Vagina (tissue), 2 donors: ENCODE data around the gene NLGN1. TPM values are rescaled to one million over a fixed set of nuclear protein-coding genes. Genes with fewer than 3 reads are reported as not detected.

Experiments used
- DNase-seq, 2 donors: peaks; one replicate each; pipeline ENCODE4 v3.0.0-alpha.2; 2017; ENCODE audit errors: extremely low spot score in 2 of 2
- H3K27ac ChIP-seq: fragments of 200-600 bp; sonication (generic); one replicate; pipeline ENCODE4 v1.5.1; 2019
- H3K27me3 ChIP-seq: fragments of 200-600 bp; sonication (generic); one replicate; pipeline ENCODE4 v1.5.1; 2019
- H3K36me3 ChIP-seq, 2 donors: fragments of 200-600 bp; sonication (generic); one replicate each; pipeline ENCODE4 v1.5.1; 2017 to 2019
- H3K4me1 ChIP-seq: fragments of 200-600 bp; sonication (generic); one replicate; pipeline ENCODE4 v1.5.1; 2019
- H3K4me3 ChIP-seq, 2 donors: fragments of 200-600 bp; sonication (generic); 1 replicate in 1 of 2; 2 replicates in 1 of 2; pipeline ENCODE4 v1.5.1; 2016 to 2019
- H3K9me3 ChIP-seq: fragments of 200-600 bp; sonication (generic); one replicate; pipeline ENCODE4 v1.5.1; 2019
- POLR2A ChIP-seq, 2 donors: fragments of 450-650 bp; IDR thresholded peaks; one replicate each; pipeline ENCODE4 v1.6.1; 2017; ENCODE audit warnings: antibody characterized with exemption in 2 of 2, mild to moderate bottlenecking in 2 of 2, moderate library complexity in 2 of 2
- POLR2AphosphoS5 ChIP-seq, 2 donors: sonication (generic); formaldehyde crosslinking; IDR thresholded peaks; one replicate each; pipeline ENCODE4 v1.9.0; 2017; ENCODE audit warnings: antibody characterized with exemption in 2 of 2, mild to moderate bottlenecking in 2 of 2, low read depth in 1 of 2; ENCODE audit not compliant: insufficient read depth in 1 of 2
- intact Hi-C: fragments of 100-400 bp; cut with DNase I; formaldehyde crosslinking; loops from one replicate; pipeline ENCODE4 v1.15.1; 2023
- total RNA-seq: library from RNA; depleted of rRNA; stranded (reverse); fragments of >200 nt; gene quantifications from one replicate; pipeline ENCODE4 v1.2.3, GENCODE V29; 2016
- TF ChIP-seq, protein P1 (sequence below), 3 experiments: fragments of 450-650 bp in 2 of 3; fragments of 200-600 bp in 1 of 3; sonication (generic) in 1 of 3; IDR thresholded peaks; one replicate each; pipeline ENCODE4 v1.5.1; 2017 to 2019; ENCODE audit warnings: antibody characterized with exemption in 3 of 3, mild to moderate bottlenecking in 2 of 3, moderate library complexity in 2 of 3

The NLGN1 gene
- total RNA-seq, 1 donor from 2014 or later, result 4.7 TPM

DNA sequence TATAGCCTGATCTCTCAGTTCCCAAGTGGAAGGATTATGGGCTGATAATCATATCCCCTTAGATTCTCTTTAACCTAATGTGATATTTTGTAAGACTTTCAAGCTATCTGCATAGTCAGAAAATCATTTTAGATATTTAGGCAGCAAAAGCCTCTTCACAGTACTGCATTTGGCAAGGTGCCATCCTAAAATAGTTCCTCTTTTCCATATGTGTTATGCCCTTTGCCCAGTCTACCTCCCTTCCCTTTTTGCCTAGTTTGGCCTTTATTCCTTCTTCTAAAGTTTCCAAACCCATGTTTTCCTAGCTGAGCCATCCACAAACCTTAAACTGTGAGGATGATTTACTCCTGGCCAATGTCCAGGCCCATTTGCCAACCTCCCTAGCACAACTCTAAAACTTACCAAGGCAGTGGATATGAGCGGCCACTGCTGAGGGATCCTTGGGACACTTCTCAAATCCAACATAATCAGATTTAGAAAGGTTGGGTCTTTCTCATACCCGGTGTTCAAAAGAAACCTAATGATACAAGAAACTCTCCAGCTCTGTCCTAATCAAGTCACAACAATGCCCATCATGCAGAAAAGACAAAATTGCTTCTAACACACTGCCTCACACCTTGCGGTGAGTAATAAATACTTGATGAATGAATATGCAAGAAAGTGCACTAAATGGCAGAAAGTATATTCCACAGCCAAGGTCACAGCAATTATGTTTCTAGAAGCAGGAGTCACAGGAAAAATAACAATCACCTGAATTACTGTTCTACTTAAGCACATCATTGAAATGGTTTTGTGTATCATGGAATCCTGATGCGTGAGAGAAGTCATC, 493.9 kb downstream of the NLGN1 start:
- no peaks in the 10 kb centered on the region for H3K27me3 ChIP-seq
- no peak for DNase-seq
- TF ChIP-seq, protein P1, sequence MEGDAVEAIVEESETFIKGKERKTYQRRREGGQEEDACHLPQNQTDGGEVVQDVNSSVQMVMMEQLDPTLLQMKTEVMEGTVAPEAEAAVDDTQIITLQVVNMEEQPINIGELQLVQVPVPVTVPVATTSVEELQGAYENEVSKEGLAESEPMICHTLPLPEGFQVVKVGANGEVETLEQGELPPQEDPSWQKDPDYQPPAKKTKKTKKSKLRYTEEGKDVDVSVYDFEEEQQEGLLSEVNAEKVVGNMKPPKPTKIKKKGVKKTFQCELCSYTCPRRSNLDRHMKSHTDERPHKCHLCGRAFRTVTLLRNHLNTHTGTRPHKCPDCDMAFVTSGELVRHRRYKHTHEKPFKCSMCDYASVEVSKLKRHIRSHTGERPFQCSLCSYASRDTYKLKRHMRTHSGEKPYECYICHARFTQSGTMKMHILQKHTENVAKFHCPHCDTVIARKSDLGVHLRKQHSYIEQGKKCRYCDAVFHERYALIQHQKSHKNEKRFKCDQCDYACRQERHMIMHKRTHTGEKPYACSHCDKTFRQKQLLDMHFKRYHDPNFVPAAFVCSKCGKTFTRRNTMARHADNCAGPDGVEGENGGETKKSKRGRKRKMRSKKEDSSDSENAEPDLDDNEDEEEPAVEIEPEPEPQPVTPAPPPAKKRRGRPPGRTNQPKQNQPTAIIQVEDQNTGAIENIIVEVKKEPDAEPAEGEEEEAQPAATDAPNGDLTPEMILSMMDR (IDR thresholded peaks at IDR 0.05), result no peak
- no peak for TF ChIP-seq POLR2A (IDR thresholded peaks at IDR 0.05)
- H3K9me3 ChIP-seq, result no peaks in the 10 kb centered on the region
- H3K4me1 ChIP-seq, result no peaks in the 10 kb centered on the region
- intact Hi-C loops, result no loop called here
- no peaks in the 10 kb centered on the region for H3K36me3 ChIP-seq
- no peak overlapping the region for H3K27ac ChIP-seq
- H3K4me3 ChIP-seq, result no peak overlapping the region

DNA sequence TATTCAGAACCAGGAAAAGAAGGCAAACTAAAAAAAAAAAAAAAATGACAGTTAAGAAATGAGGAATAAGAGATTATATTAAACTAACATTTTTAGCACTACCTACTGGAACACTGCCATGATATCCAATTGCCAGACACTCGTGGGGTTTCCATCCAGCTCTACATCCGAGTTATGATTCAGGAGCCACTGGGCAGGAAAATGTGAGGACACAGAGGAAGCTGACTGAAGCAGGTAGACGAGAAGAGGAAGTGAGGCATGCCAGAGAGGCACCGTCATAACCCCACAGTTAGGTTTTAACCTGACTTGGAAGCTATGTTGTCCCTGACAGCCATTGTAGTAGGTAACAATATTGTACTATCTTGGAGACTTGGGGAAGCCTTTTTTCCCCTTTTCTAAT, 495.0 kb downstream of the NLGN1 start:
- Histone ChIP-seq H3K36me3 (no peaks in the 10 kb centered on the region), H3K4me1 (no peaks in the 10 kb centered on the region), H3K4me3 (no peak overlapping the region), H3K27ac (no peak overlapping the region), H3K9me3 (no peaks in the 10 kb centered on the region), H3K27me3 (no peaks in the 10 kb centered on the region)
- intact Hi-C loops, result no loop called here
- TF ChIP-seq POLR2A (IDR thresholded peaks at IDR 0.05) (no peak), POLR2AphosphoS5 (IDR thresholded peaks at IDR 0.05; ENCODE audit: insufficient read depth in 1 of 2, low read depth in 1 of 2) (no peak)
- TF ChIP-seq, protein P1 (IDR thresholded peaks at IDR 0.05), result no peak
- no peak for DNase-seq

DNA sequence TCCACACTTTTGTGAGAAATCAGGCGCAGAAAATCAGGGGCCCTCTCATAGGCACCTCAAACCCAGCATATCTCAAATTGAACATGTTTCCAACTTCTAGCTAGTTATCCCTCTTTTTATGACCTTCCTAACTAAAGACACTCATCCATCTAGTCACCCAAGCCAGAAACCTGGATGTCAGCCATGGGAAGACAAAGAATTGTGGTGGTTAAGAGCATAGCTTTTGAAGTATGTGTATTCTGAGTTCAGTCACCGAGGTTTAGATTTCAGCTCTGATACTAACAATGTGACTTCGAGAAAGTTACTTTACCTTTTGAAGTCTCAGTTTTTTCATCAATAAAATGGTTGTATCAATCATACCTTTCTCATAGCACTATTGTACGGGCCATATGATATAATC, 495.5 kb downstream of the NLGN1 start:
- intact Hi-C loops, result no loop called here
- H3K4me3 ChIP-seq, result no peak overlapping the region
- TF ChIP-seq POLR2A (IDR thresholded peaks at IDR 0.05) (no peak), POLR2AphosphoS5 (IDR thresholded peaks at IDR 0.05; ENCODE audit: insufficient read depth in 1 of 2, low read depth in 1 of 2) (no peak)
- TF ChIP-seq, protein P1 (IDR thresholded peaks at IDR 0.05), result no peak
- H3K9me3 ChIP-seq, result no peaks in the 10 kb centered on the region
- H3K36me3 ChIP-seq, result no peaks in the 10 kb centered on the region
- no peaks in the 10 kb centered on the region for H3K4me1 ChIP-seq
- H3K27ac ChIP-seq, result no peak overlapping the region
- H3K27me3 ChIP-seq, result no peaks in the 10 kb centered on the region
- no peak for DNase-seq

DNA sequence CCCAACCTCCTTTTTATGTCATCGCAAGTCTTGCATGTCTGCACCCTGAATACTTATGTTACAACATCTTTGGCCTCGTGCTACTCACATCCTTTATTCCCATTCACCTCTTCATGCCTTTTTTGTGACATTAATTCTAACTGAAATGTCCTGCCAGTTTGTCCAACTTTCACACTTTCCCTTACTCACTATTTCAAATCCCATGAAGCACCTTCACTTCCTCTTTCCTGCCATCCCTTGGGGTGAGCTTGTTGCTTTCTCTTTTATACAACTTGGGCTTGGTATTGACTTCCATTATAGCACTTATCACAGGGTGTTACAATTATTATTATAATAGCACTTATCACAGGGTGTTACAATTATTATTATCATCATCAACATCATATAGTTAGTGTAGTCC, 496.3 kb downstream of the NLGN1 start:
- DNase-seq, result no peak
- Histone ChIP-seq H3K27me3 (no peaks in the 10 kb centered on the region), H3K4me1 (no peaks in the 10 kb centered on the region), H3K27ac (no peak overlapping the region), H3K9me3 (no peaks in the 10 kb centered on the region), H3K36me3 (no peaks in the 10 kb centered on the region), H3K4me3 (no peak overlapping the region)
- TF ChIP-seq, protein P1 (IDR thresholded peaks at IDR 0.05), result no peak
- intact Hi-C loops, result no loop called here

DNA sequence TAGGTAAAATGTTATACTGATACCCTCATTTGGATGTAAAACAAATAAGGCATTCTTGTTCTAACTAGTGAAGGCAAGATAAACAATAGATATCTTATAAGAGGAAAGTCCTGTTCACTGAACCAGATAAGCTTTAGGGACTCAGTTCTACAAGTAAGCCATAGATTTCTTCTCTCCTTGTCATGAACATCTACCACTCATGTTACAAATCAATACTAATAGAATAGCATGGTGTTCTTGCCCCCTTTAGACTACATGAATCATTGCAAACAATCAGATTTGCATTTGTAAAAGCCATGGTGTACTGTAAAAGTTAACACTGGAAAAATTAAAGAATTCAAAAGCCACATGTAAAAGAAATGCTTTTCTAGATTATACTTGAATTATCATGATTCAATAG, 500.1 kb downstream of the NLGN1 start:
- no peak for TF ChIP-seq POLR2AphosphoS5 (IDR thresholded peaks at IDR 0.05; ENCODE audit: insufficient read depth in 1 of 2, low read depth in 1 of 2)
- TF ChIP-seq, protein P1 (IDR thresholded peaks at IDR 0.05), result no peak
- TF ChIP-seq POLR2A (IDR thresholded peaks at IDR 0.05), result no peak
- DNase-seq, result no peak
- no peaks in the 10 kb centered on the region for H3K27me3 ChIP-seq
- no peaks in the 10 kb centered on the region for H3K4me1 ChIP-seq
- no peak overlapping the region for H3K4me3 ChIP-seq
- intact Hi-C loops, result no loop called here
- no peaks in the 10 kb centered on the region for H3K36me3 ChIP-seq
- H3K9me3 ChIP-seq, result no peaks in the 10 kb centered on the region
- H3K27ac ChIP-seq, result no peak overlapping the region
